ENCODE results near the gene PAPPA.

GRCh38 chr9:116316246-116316645, 162.7 kb downstream of the PAPPA start:
- TF ChIP-seq NR1H2 (CRISPR knock-in tag; IDR thresholded peaks at IDR 0.05) (no peak), CREM (CRISPR knock-in tag; IDR thresholded peaks at IDR 0.05) (no peak), CTCF (IDR thresholded peaks at IDR 0.05) (no peak), E2F1 (CRISPR knock-in tag; IDR thresholded peaks at IDR 0.05) (no peak), ZNF121 (CRISPR knock-in tag; IDR thresholded peaks at IDR 0.05) (no peak), JUN (CRISPR knock-in tag; IDR thresholded peaks at IDR 0.05) (no peak), ZNF263 (CRISPR knock-in tag; IDR thresholded peaks at IDR 0.05; ENCODE audit: low read depth) (no peak), FOXP4 (CRISPR knock-in tag; IDR thresholded peaks at IDR 0.05) (no peak), ZNF317 (CRISPR knock-in tag; IDR thresholded peaks at IDR 0.05; ENCODE audit: borderline replicate concordance, low read depth) (no peak), FOXP1 (CRISPR knock-in tag; IDR thresholded peaks at IDR 0.05; ENCODE audit: borderline replicate concordance) (no peak), ATF3 (CRISPR knock-in tag; conservative IDR thresholded peaks at IDR 0.05) (no peak), NFE2L1 (CRISPR knock-in tag; IDR thresholded peaks at IDR 0.05) (no peak)
- TF ChIP-seq, protein P1, sequence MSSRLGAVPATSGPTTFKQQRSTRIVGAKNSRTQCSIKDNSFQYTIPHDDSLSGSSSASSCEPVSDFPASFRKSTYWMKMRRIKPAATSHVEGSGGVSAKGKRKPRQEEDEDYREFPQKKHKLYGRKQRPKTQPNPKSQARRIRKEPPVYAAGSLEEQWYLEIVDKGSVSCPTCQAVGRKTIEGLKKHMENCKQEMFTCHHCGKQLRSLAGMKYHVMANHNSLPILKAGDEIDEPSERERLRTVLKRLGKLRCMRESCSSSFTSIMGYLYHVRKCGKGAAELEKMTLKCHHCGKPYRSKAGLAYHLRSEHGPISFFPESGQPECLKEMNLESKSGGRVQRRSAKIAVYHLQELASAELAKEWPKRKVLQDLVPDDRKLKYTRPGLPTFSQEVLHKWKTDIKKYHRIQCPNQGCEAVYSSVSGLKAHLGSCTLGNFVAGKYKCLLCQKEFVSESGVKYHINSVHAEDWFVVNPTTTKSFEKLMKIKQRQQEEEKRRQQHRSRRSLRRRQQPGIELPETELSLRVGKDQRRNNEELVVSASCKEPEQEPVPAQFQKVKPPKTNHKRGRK (CRISPR knock-in tag; IDR thresholded peaks at IDR 0.05; ENCODE audit: borderline replicate concordance): no peak

Data from WTC11 (cell line).